ENCODE results near the gene RNF166. TPM values are rescaled to one million over a fixed set of nuclear protein-coding genes. Genes with fewer than 3 reads are reported as not detected.

The RNF166 gene
- polyA plus RNA-seq, 3 donors: 99.3 to 255 (median 120) TPM

- peak overlapping the region in 4 of 7 donors; percentile 37 to 77 (median 52) for H3K27ac Mint-ChIP-seq
- peaks cover 50 to 56% of the 10 kb centered on the region in 2 donors for H3K36me3 Mint-ChIP-seq
- DNase-seq: no peak
- peaks cover 54% of the 10 kb centered on the region for H3K4me1 Mint-ChIP-seq
- Histone ChIP-seq H3K27me3 (ENCODE audit: control insufficient read depth in 2 of 2, insufficient read depth in 2 of 2, low read length in 2 of 2) (no peaks in the 10 kb centered on the region), H3K4me2 (replicated peaks; ENCODE audit: extremely low read depth, low read length, poor library complexity, severe bottlenecking) (no peak overlapping the region), H3K79me2 (ENCODE audit: insufficient read depth, low read length) (peaks cover 34% of the 10 kb centered on the region), H3K4me3 (replicated peaks in 1 of 3; ENCODE audit: low read depth in 2 of 3, low read length in 3 of 3) (no peak overlapping the region), H3K9ac (ENCODE audit: insufficient read depth, low read length, poor library complexity, severe bottlenecking) (no peak overlapping the region), H3K36me3 (replicated peaks in 1 of 2; ENCODE audit: control insufficient read depth in 1 of 2, insufficient read depth in 2 of 2, low read length in 2 of 2) (peaks cover 54 to 59% of the 10 kb centered on the region in 2 donors), H3K9me3 (replicated peaks in 1 of 2; ENCODE audit: control insufficient read depth in 1 of 2, insufficient read depth in 1 of 2, low read length in 2 of 2) (no peaks in the 10 kb centered on the region), H4K20me1 (ENCODE audit: insufficient read depth, low read length) (peaks cover 60% of the 10 kb centered on the region), H2AFZ (ENCODE audit: insufficient read depth, low read depth, low read length, poor library complexity, severe bottlenecking) (no peak overlapping the region), H3K4me1 (ENCODE audit: control insufficient read depth in 1 of 2, insufficient read depth in 2 of 2, low read length in 2 of 2) (peaks cover 46 to 50% of the 10 kb centered on the region in 2 donors), H3K27ac (ENCODE audit: low read depth in 1 of 2, low read length in 2 of 2) (peak overlapping the region in 1 of 2 donors; percentile 41)
- H3K4me3 Mint-ChIP-seq: no peak overlapping the region
- 95% methylated on average over 6 of the region's 7 CpGs for WGBS (ENCODE audit: insufficient coverage)
- intact Hi-C loops (cut with micrococcal nuclease): no loop called here
- peaks cover 0 to under 1% (median 0%) of the 10 kb centered on the region in 3 donors for H3K27me3 Mint-ChIP-seq (ENCODE audit: low read depth in 3 of 3)
- no peak for TF ChIP-seq CTCF (IDR thresholded peaks at IDR 0.05)
- no peaks in the 10 kb centered on the region for H3K9me3 Mint-ChIP-seq
These were observed 10.5 kb downstream of the RNF166 start for GRCh38 chr16:88695753-88696152.

GRCh38 chr16:88695218-88695617, 11.0 kb downstream of the RNF166 start:
- WGBS (ENCODE audit: insufficient coverage): 88% methylated on average over 15 of the region's 15 CpGs
- H3K27me3 Mint-ChIP-seq (ENCODE audit: low read depth in 3 of 3): peaks cover 0 to 3% (median 0%) of the 10 kb centered on the region in 3 donors

More at GRCh38 chr16:88695218-88695617, 11.0 kb downstream of the RNF166 start:
- Mint-ChIP-seq H3K4me3 (no peak overlapping the region), H3K4me1 (peaks cover 54% of the 10 kb centered on the region), H3K27ac (peak overlapping the region in 5 of 7 donors; percentile 27 to 77 (median 42)), H3K36me3 (peaks cover 50 to 54% of the 10 kb centered on the region in 2 donors), H3K9me3 (no peaks in the 10 kb centered on the region)
- Histone ChIP-seq H3K79me2 (ENCODE audit: insufficient read depth, low read length) (peaks cover 29% of the 10 kb centered on the region), H3K36me3 (replicated peaks in 1 of 2; ENCODE audit: control insufficient read depth in 1 of 2, insufficient read depth in 2 of 2, low read length in 2 of 2) (peaks cover 51 to 55% of the 10 kb centered on the region in 2 donors), H3K4me2 (replicated peaks; ENCODE audit: extremely low read depth, low read length, poor library complexity, severe bottlenecking) (no peak overlapping the region), H3K27me3 (ENCODE audit: control insufficient read depth in 2 of 2, insufficient read depth in 2 of 2, low read length in 2 of 2) (no peaks in the 10 kb centered on the region), H3K9me3 (replicated peaks in 1 of 2; ENCODE audit: control insufficient read depth in 1 of 2, insufficient read depth in 1 of 2, low read length in 2 of 2) (no peaks in the 10 kb centered on the region), H3K27ac (ENCODE audit: low read depth in 1 of 2, low read length in 2 of 2) (peak overlapping the region; percentile 0 to 41), H4K20me1 (ENCODE audit: insufficient read depth, low read length) (peaks cover 54% of the 10 kb centered on the region), H3K4me3 (replicated peaks in 1 of 3; ENCODE audit: low read depth in 2 of 3, low read length in 3 of 3) (no peak overlapping the region), H2AFZ (ENCODE audit: insufficient read depth, low read depth, low read length, poor library complexity, severe bottlenecking) (no peak overlapping the region), H3K9ac (ENCODE audit: insufficient read depth, low read length, poor library complexity, severe bottlenecking) (no peak overlapping the region), H3K4me1 (ENCODE audit: control insufficient read depth in 1 of 2, insufficient read depth in 2 of 2, low read length in 2 of 2) (peaks cover 46 to 50% of the 10 kb centered on the region in 2 donors)
- TF ChIP-seq CTCF (IDR thresholded peaks at IDR 0.05): no peak
- DNase-seq: no peak
- intact Hi-C loops (cut with micrococcal nuclease): no loop called here

Measured in CD14-positive monocyte (primary cell).